PC-3 (cell line): ENCODE measurements around the gene EEIG2. TPM values are rescaled to one million over a fixed set of nuclear protein-coding genes. Genes with fewer than 3 reads are reported as not detected.

Experiments used
- ATAC-seq: fragments of 200-7000 bp; cut with Tn5 transposase; 2 replicates; pipeline ENCODE4 v1.9.1; 2020; ENCODE audit warnings: mild to moderate bottlenecking, moderate library complexity
- Bru-seq: library from RNA; stranded (reverse); fragments of 400-500 nt; gene quantifications from one replicate; lab custom pipeline; 2021; lab: Mats Ljungman, UMichigan
- BruChase-seq, 2 experiments: library from RNA; stranded (reverse); fragments of 400-500 nt; gene quantifications; one replicate each; lab custom pipeline; 2021; lab: Mats Ljungman, UMichigan
- BruUV-seq: library from RNA; stranded (reverse); fragments of 400-500 nt; replicated peaks from 2 replicates; lab custom pipeline; 2021; lab: Mats Ljungman, UMichigan
- CTCF ChIA-PET: fragments of 300-600 bp; sonication (Branson Sonifier 250); formaldehyde crosslinking; loops from one replicate; lab custom pipeline; 2022; ENCODE audit warnings: antibody characterized with exemption; lab: Charles Lee
- POLR2A ChIA-PET: fragments of 300-600 bp; sonication (Branson Sonifier 250); formaldehyde crosslinking; loops from one replicate; lab custom pipeline; 2022; ENCODE audit warnings: antibody characterized with exemption; ENCODE audit not compliant: unreplicated experiment; lab: Charles Lee
- DNase-seq: peaks from one replicate; pipeline ENCODE4 v3.0.0-alpha.2; 2015
- H2AFZ ChIP-seq: fragments of 300-600 bp; sonication (generic); 2 replicates; pipeline ENCODE4 v1.6.0; 2016; ENCODE audit warnings: antibody characterized with exemption, low read length
- H3F3A ChIP-seq: fragments of 300-600 bp; sonication (generic); one replicate; pipeline ENCODE4 v1.6.0; 2017; ENCODE audit warnings: antibody characterized with exemption, low read length, control low read depth, mild to moderate bottlenecking; ENCODE audit not compliant: unreplicated experiment
- H3K27ac ChIP-seq: fragments of 300-600 bp; sonication (generic); 2 replicates; pipeline ENCODE4 v1.5.1; 2016; ENCODE audit warnings: mild to moderate bottlenecking, low read length
- H3K27me3 ChIP-seq: fragments of 300-600 bp; sonication (generic); 2 replicates; pipeline ENCODE4 v1.6.1; 2016; ENCODE audit warnings: low read length, mixed read lengths
- H3K36me3 ChIP-seq: fragments of 300-600 bp; sonication (generic); 2 replicates; pipeline ENCODE4 v1.6.1; 2016; ENCODE audit warnings: low read depth, mixed run types, low read length, mixed read lengths
- H3K4me1 ChIP-seq: fragments of 300-600 bp; sonication (generic); 2 replicates; pipeline ENCODE4 v1.5.1; 2016; ENCODE audit warnings: low read length; ENCODE audit not compliant: insufficient read depth
- H3K4me2 ChIP-seq: fragments of 300-600 bp; sonication (generic); 2 replicates; pipeline ENCODE4 v1.6.0; 2016; ENCODE audit warnings: low read length
- H3K4me3 ChIP-seq: fragments of 300-600 bp; sonication (generic); 2 replicates; pipeline ENCODE4 v1.5.1; 2016; ENCODE audit warnings: mild to moderate bottlenecking, low read length, mixed read lengths
- H3K79me2 ChIP-seq: fragments of 300-600 bp; sonication (generic); 2 replicates; pipeline ENCODE4 v1.6.1; 2017; ENCODE audit warnings: low read length, mixed read lengths
- H3K9ac ChIP-seq: fragments of 300-600 bp; sonication (generic); 2 replicates; pipeline ENCODE4 v1.6.0; 2016; ENCODE audit warnings: mild to moderate bottlenecking, low read length
- H3K9me2 ChIP-seq: fragments of 300-600 bp; sonication (generic); replicated peaks from 2 replicates; pipeline ENCODE4 v1.6.1; 2016; ENCODE audit warnings: mixed run types, low read length, mixed read lengths
- H3K9me3 ChIP-seq: fragments of 300-600 bp; sonication (generic); 2 replicates; pipeline ENCODE4 v1.6.1; 2016; ENCODE audit warnings: low read length, mixed read lengths
- H4K20me1 ChIP-seq: fragments of 300-600 bp; sonication (generic); 2 replicates; pipeline ENCODE4 v1.6.1; 2016; ENCODE audit warnings: low read length, mixed read lengths
- EZH2 ChIP-seq: fragments of 300-600 bp; sonication (generic); IDR thresholded peaks from one replicate; pipeline ENCODE4 v1.6.1; 2017; ENCODE audit warnings: antibody characterized with exemption, mild to moderate bottlenecking, low read length; ENCODE audit not compliant: unreplicated experiment
- EZH2phosphoT487 ChIP-seq: fragments of 300-600 bp; sonication (generic); IDR thresholded peaks from 2 replicates; pipeline ENCODE4 v1.6.1; 2018; ENCODE audit warnings: mild to moderate bottlenecking, antibody characterized with exemption, low read length, borderline replicate concordance
- intact Hi-C: fragments of 100-400 bp; cut with micrococcal nuclease; formaldehyde crosslinking; loops from 2 replicates; pipeline ENCODE4 v1.9.0; 2023
- long read RNA-seq: library from polyadenylated mRNA; unstranded; transcript quantifications from one replicate; pipeline ENCODE4 v2.0.0, GENCODE V29; 2021; ENCODE audit not compliant: unreplicated experiment
- total RNA-seq: library from RNA; depleted of rRNA; stranded (reverse); fragments of >200 nt; gene quantifications from 2 replicates; pipeline ENCODE4 v1.2.3, GENCODE V29; 2014; rRNA removed
- TF ChIP-seq, protein P1 (sequence below): fragments of 300-600 bp; sonication (generic); conservative IDR thresholded peaks from 2 replicates; pipeline ENCODE4 v1.5.1; 2017; ENCODE audit warnings: antibody characterized with exemption, low read depth, mild to moderate bottlenecking, low read length

The EEIG2 gene
- total RNA-seq (5.2 and 6.2 TPM in 2 replicates), Bru-seq, nascent RNA (percentile 57 among the genes with signal in this experiment), BruChase-seq, experiment 1, labeled RNA remaining after a 6-hour chase (percentile 60 among the genes with signal in this experiment), BruChase-seq, experiment 2, labeled RNA remaining after a 2-hour chase (percentile 56 among the genes with signal in this experiment)
- long read RNA-seq, full-length matches to known transcripts = 28 of 36 reads
- long read RNA-seq, partial matches to known transcripts = 3 of 36 reads
- long read RNA-seq, other reads (novel, unspliced or antisense) = 5 of 36 reads

DNA sequence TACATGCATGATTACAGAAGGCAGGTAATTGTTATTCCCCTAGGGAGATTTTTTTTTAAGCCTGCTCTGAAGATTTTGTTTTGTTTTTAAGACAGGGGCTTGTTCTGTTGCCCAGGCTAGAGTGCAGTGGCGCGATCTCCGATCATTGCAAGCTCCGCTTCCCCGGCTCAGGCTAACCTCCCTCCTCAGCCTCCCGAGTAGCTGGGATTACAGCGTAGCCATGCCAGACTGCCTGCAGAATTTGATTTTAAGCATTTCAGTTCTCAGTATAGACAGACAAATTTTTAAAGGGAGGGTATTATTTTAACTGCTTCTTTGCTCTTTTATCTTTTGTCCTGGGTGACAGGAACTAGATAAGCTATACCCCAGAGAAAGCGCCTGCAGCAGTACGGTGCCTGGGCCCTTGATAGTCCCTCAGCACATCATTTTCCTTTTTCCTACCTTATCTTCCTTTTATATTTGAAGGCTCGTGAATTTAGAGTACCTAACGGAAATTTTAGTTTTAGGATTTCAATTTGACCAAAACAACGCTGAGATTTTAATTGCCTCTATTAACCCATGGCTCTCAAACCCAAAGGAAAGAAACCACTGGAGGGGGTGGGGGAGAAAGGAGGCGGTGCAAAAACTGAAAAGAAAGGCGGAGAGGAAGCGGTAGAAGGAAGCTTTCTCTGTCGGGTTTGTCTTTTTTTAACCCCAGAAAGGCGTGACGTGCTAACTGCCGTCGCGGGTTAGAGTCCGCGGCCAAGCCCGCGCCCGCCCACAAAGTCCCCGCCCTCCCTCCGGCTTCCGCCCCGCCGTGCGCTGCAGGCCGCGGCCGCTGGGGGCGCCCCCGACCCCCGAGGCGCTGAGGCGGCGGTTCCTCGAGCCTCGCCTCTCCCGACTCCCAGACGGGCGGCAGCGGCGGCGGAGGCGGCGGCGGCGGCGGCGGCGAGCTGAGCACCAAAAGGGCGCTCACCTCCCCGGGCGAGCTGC lies at the start of gene EEIG2:
TSS of gene EEIG2 (plus strand) at position 886 of the 972 bp plus-strand sequence. CDS start 329 bp downstream, outside the sequence.
- intact Hi-C loops = loop anchor here (5.0 kb wide), 3 partner anchors 32 to 777 kb away; no protein-coding TSS in a partner anchor
- H4K20me1 ChIP-seq = no peaks in the 10 kb centered on the region

DNA sequence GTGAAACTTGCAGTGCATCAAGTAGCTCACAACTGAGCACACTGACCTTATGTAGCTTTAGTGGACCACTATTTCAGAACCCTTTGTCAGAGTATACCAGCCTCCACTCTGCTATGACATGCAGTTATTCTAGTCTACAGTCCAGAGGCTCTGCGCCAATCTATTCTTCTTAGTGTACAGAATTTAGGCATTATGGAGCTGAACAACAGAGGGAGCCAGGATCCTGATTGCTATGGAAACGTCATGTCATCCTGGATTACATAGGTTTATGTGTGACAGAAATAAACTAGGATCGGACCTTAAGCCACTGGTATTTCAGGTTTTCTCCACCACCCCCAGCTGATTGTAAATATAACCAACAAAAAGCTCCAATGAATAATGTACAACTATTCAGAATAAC lies 48.1 kb upstream of the EEIG2 start:
- H2AFZ ChIP-seq = no peak overlapping the region
- no peaks in the 10 kb centered on the region for H3K27me3 ChIP-seq
- BruUV-seq = no TSS peak
- no peaks in the 10 kb centered on the region for H3K79me2 ChIP-seq
- ChIA-PET POLR2A (no interaction called here), CTCF (interaction anchor here (2.3 kb wide), 1 partner anchor 132 kb away, joined by 27 read pairs; no protein-coding TSS in a partner anchor)
- no peaks in the 10 kb centered on the region; the same call in 1 of the 2 replicates for H3K36me3 ChIP-seq
- DNase-seq = peak; percentile 62
- H3K4me1 ChIP-seq = no peaks in the 10 kb centered on the region
- H3K4me3 ChIP-seq = no peak overlapping the region
- no peaks in the 10 kb centered on the region for H3F3A ChIP-seq
- H3K4me2 ChIP-seq = no peak overlapping the region
- H3K9ac ChIP-seq = no peak overlapping the region
- H3K9me3 ChIP-seq = no peaks in the 10 kb centered on the region
- no peaks in the 10 kb centered on the region for H4K20me1 ChIP-seq
- ATAC-seq = peak; percentile 65; the same call in 1 of the 2 replicates
- no peak overlapping the region for H3K27ac ChIP-seq
- TF ChIP-seq, protein P1, sequence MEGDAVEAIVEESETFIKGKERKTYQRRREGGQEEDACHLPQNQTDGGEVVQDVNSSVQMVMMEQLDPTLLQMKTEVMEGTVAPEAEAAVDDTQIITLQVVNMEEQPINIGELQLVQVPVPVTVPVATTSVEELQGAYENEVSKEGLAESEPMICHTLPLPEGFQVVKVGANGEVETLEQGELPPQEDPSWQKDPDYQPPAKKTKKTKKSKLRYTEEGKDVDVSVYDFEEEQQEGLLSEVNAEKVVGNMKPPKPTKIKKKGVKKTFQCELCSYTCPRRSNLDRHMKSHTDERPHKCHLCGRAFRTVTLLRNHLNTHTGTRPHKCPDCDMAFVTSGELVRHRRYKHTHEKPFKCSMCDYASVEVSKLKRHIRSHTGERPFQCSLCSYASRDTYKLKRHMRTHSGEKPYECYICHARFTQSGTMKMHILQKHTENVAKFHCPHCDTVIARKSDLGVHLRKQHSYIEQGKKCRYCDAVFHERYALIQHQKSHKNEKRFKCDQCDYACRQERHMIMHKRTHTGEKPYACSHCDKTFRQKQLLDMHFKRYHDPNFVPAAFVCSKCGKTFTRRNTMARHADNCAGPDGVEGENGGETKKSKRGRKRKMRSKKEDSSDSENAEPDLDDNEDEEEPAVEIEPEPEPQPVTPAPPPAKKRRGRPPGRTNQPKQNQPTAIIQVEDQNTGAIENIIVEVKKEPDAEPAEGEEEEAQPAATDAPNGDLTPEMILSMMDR = 0 out of 2 replicates have a peak, but pooled peaks have one; percentile 22
- TF ChIP-seq EZH2 = no peak
- TF ChIP-seq EZH2phosphoT487 = no peak
- intact Hi-C loops = loop anchor here (1.0 kb wide), 2 partner anchors 50 to 132 kb away; no protein-coding TSS in a partner anchor
- H3K9me2 ChIP-seq = no peaks in the 10 kb centered on the region

More for the DNA sequence above, at the start of gene EEIG2:
- Histone ChIP-seq H3K4me1 (peaks cover 17% of the 10 kb centered on the region), H3K27ac (no peak within 1 kb of the TSS), H2AFZ (peak within 1 kb of the TSS; percentile 97), H3K9me2 (no peaks in the 10 kb centered on the region), H3K36me3 (no peaks in the 10 kb centered on the region), H3K9me3 (no peaks in the 10 kb centered on the region), H3K27me3 (0 out of 2 replicates have a peak, but pooled peaks cover 4% of the 10 kb centered on the region), H3K4me2 (peak within 1 kb of the TSS; percentile 96), H3K79me2 (no peaks in the 10 kb centered on the region), H3K4me3 (peak within 1 kb of the TSS; percentile 84), H3F3A (no peaks in the 10 kb centered on the region), H3K9ac (peak within 1 kb of the TSS; percentile 57)
- TF ChIP-seq EZH2 (no peak), EZH2phosphoT487 (no peak)
- TF ChIP-seq, protein P1 = peak; percentile 56
- no TSS peak for BruUV-seq
- POLR2A ChIA-PET = interaction anchor here (0.5 kb wide), 1 partner anchor 498 kb away, joined by 5 read pairs; no protein-coding TSS in a partner anchor
- ATAC-seq (peak; percentile 78), DNase-seq (peak; percentile 87)
- CTCF ChIA-PET = interaction anchor here (0.5 to 2.0 kb wide), 10 partner anchors 8 to 431 kb away, joined by 3 to 10 read pairs (median 4); partner anchors contain the start of genes PRPF38B and SLC25A24
